Measurements from ENCODE around the gene FHL2. TPM values are rescaled to one million over a fixed set of nuclear protein-coding genes. Genes with fewer than 3 reads are reported as not detected.
A peak's percentile ranks its signal among the peaks of the same experiment; 100 is the strongest.

Gene FHL2
- total RNA-seq, 1 experiment from 2014 or later = 67.9 TPM

GRCh38 chr2:105379741-105380186 is 19.1 kb downstream of the FHL2 start:
- no peak for DNase-seq (ENCODE audit: low spot score)

GRCh38 chr2:105378921-105379383 is 19.9 kb downstream of the FHL2 start:
- no peak for DNase-seq (ENCODE audit: low spot score)

- DNase-seq (ENCODE audit: low spot score) = no peak
Observed at GRCh38 chr2:105378276-105378840, 20.5 kb downstream of the FHL2 start.

GRCh38 chr2:105377871-105378270 is 21.0 kb downstream of the FHL2 start:
- peak; percentile 30 for DNase-seq (ENCODE audit: low spot score)

- DNase-seq (ENCODE audit: low spot score) = no peak
Observed at GRCh38 chr2:105376789-105377240, 22.0 kb downstream of the FHL2 start.

GRCh38 chr2:105376010-105376409 is 22.8 kb downstream of the FHL2 start:
- DNase-seq (ENCODE audit: low spot score) = no peak

GRCh38 chr2:105375001-105375561 is 23.8 kb downstream of the FHL2 start:
- DNase-seq (ENCODE audit: low spot score) = no peak

- DNase-seq (ENCODE audit: low spot score) = no peak
Observed at GRCh38 chr2:105373895-105374401, 24.9 kb downstream of the FHL2 start.

GRCh38 chr2:105373344-105373781 is 25.5 kb downstream of the FHL2 start:
- no peak for DNase-seq (ENCODE audit: low spot score)

GRCh38 chr2:105371810-105372209 is 27.0 kb downstream of the FHL2 start:
- DNase-seq (ENCODE audit: low spot score) = no peak

- DNase-seq (ENCODE audit: low spot score) = no peak
Observed at GRCh38 chr2:105371156-105371555, 27.7 kb downstream of the FHL2 start.

- DNase-seq (ENCODE audit: low spot score) = peak; percentile 73
Observed at GRCh38 chr2:105369777-105370690, 28.8 kb downstream of the FHL2 start.

GRCh38 chr2:105368759-105369408 is 30.0 kb downstream of the FHL2 start:
- DNase-seq (ENCODE audit: low spot score) = no peak

- no peak for DNase-seq (ENCODE audit: low spot score)
Observed at GRCh38 chr2:105365206-105365605, 33.6 kb downstream of the FHL2 start.

GRCh38 chr2:105364436-105365139 is 34.3 kb downstream of the FHL2 start:
- DNase-seq (ENCODE audit: low spot score) = no peak

- no peak for DNase-seq (ENCODE audit: low spot score)
Observed at GRCh38 chr2:105362862-105363591, 35.8 kb downstream of the FHL2 start.

GRCh38 chr2:105361102-105361889 is 37.6 kb downstream of the FHL2 start:
- no peak for DNase-seq (ENCODE audit: low spot score)

GRCh38 chr2:105358593-105358992 is 40.3 kb downstream of the FHL2 start:
- DNase-seq (ENCODE audit: low spot score) = no peak

- no peak for DNase-seq (ENCODE audit: low spot score)
Observed at GRCh38 chr2:105357122-105357521, 41.7 kb downstream of the FHL2 start.

Data from A172 (cell line).